SK-N-MC (cell line): ENCODE data around the gene PRR18.

Source experiments
- DNase-seq: peaks from one replicate; pipeline ENCODE4 v3.0.0-alpha.2; 2011; ENCODE audit warnings: low read depth, low spot score
- H3K27ac ChIP-seq: fragments of 200-600 bp; sonication (generic); 2 replicates; pipeline ENCODE4 v1.5.1; 2016; ENCODE audit warnings: mixed run types
- H3K36me3 ChIP-seq: fragments of 200-600 bp; sonication (generic); 2 replicates; pipeline ENCODE4 v1.6.1; 2017; ENCODE audit warnings: antibody characterized with exemption, low read length, mixed read lengths; ENCODE audit not compliant: insufficient read depth
- H3K4me3 ChIP-seq: fragments of 200-600 bp; sonication (generic); 2 replicates; pipeline ENCODE4 v1.5.1; 2016
- H3K9ac ChIP-seq: fragments of 200-600 bp; sonication (generic); 2 replicates; pipeline ENCODE4 v1.8.0; 2017; ENCODE audit warnings: mixed run types, mixed read lengths; ENCODE audit not compliant: insufficient read length
- H3K9me3 ChIP-seq: fragments of 200-600 bp; sonication (generic); 2 replicates; pipeline ENCODE4 v1.6.1; 2017; ENCODE audit warnings: low read depth, mild to moderate bottlenecking, antibody characterized with exemption, low read length, moderate library complexity, mixed read lengths
- EZH2 ChIP-seq: fragments of 200-600 bp; sonication (generic); IDR thresholded peaks from one replicate; pipeline ENCODE4 v1.6.1; 2017; ENCODE audit warnings: antibody characterized with exemption
- FOXP2 ChIP-seq: optimal IDR thresholded peaks from 2 replicates; pipeline ENCODE3; 2011; ENCODE audit warnings: mild to moderate bottlenecking, moderate library complexity; ENCODE audit not compliant: insufficient read depth; ENCODE audit errors: extremely low read length, control extremely low read depth
- POLR2AphosphoS5 ChIP-seq: IDR thresholded peaks from 2 replicates; pipeline ENCODE4 v1.6.1; 2012; ENCODE audit warnings: mild to moderate bottlenecking, low read depth, low read length, borderline replicate concordance

Gene PRR18

DNA sequence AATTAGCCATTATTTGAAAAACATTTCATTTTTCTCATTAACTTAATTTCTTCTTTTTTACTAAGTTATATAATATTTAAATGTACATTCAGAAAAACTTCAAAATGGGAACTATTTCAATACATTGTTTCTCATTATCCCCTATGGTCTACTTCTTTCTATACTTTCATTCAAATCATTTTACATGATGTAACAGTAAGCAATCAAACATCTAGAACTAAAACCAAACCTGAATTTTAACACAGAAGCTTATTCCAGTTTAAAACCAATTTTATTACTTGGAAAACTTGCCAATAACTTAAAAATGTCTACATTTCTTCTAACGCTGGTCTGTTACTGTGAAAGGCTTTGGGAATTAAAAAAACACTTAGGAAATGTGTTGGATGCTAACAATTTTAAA lies 4.6 kb upstream of the PRR18 start:
- Histone ChIP-seq H3K9ac (peak overlapping the region; percentile 47), H3K4me3 (no peak overlapping the region; the same call in 1 of the 2 replicates), H3K27ac (peak overlapping the region; percentile 73; the same call in 1 of the 2 replicates), H3K9me3 (no peaks in the 10 kb centered on the region), H3K36me3 (no peaks in the 10 kb centered on the region)
- DNase-seq = no peak
- no peak for TF ChIP-seq FOXP2
- no peak for TF ChIP-seq EZH2
- TF ChIP-seq POLR2AphosphoS5 = no peak

DNA sequence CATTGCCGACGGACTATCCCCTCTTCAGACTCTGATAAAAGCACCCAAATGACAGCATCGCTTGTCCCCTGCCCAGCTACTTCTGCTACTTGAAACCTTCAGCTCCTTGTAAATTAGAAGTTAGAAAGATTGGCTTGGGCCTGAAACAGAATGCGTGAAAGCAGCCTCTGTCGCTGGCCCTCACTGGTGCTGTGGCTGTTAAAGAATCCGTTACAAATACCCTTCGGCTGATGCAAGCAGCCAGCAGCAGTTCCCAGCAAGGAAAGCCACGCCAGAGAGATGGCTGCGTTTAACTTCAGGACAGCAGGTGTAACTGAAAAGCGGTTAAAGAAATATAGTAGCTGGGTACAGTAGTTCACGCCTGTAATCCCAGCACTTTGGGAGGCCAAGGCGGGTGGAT lies 2.4 kb upstream of the PRR18 start:
- Histone ChIP-seq H3K27ac (no peak overlapping the region), H3K36me3 (no peaks in the 10 kb centered on the region), H3K9me3 (no peaks in the 10 kb centered on the region), H3K9ac (no peak overlapping the region), H3K4me3 (no peak overlapping the region)
- no peak for DNase-seq
- TF ChIP-seq EZH2 (no peak), FOXP2 (no peak), POLR2AphosphoS5 (no peak)

DNA sequence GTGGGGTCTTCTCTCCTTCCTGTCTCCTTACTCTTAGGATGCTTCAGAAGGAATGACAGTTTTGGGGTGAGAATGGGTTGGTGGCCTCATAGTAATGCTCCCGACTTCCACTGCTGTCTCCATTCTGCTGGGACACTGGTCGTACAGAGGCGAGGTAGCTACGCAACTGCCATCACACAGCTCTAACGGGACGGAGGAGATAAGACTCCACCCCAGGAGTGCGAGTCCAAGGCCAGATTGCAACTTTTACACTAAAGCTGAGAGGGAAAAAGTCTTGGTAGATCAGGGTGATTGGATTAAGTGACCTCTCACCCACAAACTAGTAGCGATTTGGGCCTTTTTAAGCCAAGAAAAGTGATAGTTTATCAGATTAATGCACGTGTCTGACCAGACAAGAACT lies 1.8 kb upstream of the PRR18 start:
- TF ChIP-seq POLR2AphosphoS5 (no peak), FOXP2 (no peak), EZH2 (no peak)
- no peak for DNase-seq
- Histone ChIP-seq H3K9me3 (no peaks in the 10 kb centered on the region), H3K4me3 (no peak overlapping the region), H3K36me3 (no peaks in the 10 kb centered on the region), H3K9ac (no peak overlapping the region), H3K27ac (no peak overlapping the region)

DNA sequence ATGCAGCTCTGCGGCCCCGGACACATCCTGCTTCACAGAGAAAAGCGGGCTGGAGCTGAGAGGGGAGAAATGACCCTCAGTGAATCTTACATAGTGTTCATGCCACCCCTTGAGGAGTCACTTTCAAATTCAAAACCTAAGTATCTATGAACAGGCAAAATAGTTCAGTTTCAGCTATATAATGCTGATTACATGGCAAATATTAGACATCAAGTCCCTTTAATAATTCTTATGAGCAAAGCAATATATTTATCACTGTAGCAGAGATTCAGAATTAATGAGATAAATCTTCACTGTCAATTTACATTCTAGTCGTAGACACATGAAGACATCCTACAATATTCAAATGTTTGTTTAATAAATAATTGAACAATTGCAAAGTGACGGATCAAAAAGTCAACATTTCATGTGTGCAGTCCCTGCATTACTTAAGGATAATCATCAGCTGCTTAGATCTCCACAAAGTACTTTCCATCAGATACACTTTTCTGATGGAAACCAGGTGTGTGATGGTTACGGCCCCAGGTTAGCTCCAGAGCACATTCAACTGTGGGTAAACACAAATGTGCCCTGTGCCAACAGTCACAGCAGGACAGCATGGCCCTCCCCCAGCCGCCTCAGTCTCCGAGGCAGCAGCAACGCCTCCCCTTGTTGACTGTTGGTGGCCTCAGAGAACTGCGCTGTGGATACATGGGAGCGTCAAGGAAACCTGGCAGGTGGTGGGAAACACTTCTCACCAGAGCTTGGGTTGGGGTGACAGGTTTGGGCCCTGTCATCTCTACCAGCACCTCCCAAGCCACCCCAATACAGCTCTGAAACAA lies 787 bp upstream of the PRR18 start:
- H3K27ac ChIP-seq = no peak overlapping the region
- no peak overlapping the region for H3K4me3 ChIP-seq
- no peaks in the 10 kb centered on the region for H3K9me3 ChIP-seq
- H3K9ac ChIP-seq = no peak overlapping the region
- DNase-seq = no peak
- TF ChIP-seq EZH2 = no peak
- no peak for TF ChIP-seq POLR2AphosphoS5
- TF ChIP-seq FOXP2 = no peak
- H3K36me3 ChIP-seq = no peaks in the 10 kb centered on the region

DNA sequence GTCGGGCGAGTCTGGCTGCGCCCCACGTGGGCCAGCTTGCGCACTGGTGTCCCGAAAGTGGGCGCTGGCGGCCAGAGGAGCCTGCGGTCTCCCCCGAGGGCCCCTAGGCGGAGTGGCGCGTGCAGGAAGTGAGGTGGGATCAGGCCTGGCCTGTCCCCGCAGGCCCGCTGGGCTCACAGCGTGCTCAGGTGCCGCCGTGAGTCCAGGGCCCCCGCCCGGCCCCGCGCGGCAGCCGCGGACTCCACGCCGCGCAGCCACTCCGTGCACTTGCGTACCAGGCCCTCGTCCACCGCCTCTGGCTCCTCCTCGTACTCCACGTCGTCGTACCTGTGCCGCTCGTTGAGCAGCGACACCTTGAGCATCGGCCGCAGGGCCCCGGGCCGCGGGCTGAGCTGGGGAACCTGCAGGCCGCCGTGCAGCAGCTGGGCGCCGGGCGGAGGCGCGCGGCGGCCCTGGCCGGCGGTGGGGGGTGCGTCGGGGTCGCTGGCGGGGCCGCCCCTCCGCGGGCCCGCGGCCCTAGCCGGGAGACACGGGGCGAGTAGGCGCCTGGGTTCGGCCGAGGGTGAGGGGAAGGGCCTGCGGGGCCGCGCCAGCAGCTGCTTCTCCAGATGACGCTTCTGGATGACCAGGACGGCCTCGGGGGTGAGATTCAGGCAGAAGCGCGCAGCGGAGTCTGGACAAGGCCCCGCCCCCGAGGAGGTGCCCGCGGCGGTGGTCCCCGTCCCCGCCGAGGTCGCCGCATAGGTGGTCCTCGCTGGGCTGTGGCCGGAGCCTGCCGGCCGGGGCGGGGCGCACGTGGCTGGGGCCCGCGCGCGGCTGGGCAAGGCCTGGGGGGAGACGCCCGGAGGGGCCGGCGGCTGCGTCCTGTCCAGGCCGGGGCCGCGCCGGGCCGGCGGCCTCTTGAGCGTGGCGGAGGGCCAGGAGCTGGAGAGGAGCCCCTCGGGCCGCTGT lies 835 bp downstream of the PRR18 start:
- Histone ChIP-seq H3K9ac (no peak overlapping the region), H3K27ac (no peak overlapping the region), H3K4me3 (no peak overlapping the region), H3K36me3 (no peaks in the 10 kb centered on the region), H3K9me3 (no peaks in the 10 kb centered on the region)
- DNase-seq = no peak
- TF ChIP-seq EZH2 (no peak), POLR2AphosphoS5 (no peak), FOXP2 (no peak)

DNA sequence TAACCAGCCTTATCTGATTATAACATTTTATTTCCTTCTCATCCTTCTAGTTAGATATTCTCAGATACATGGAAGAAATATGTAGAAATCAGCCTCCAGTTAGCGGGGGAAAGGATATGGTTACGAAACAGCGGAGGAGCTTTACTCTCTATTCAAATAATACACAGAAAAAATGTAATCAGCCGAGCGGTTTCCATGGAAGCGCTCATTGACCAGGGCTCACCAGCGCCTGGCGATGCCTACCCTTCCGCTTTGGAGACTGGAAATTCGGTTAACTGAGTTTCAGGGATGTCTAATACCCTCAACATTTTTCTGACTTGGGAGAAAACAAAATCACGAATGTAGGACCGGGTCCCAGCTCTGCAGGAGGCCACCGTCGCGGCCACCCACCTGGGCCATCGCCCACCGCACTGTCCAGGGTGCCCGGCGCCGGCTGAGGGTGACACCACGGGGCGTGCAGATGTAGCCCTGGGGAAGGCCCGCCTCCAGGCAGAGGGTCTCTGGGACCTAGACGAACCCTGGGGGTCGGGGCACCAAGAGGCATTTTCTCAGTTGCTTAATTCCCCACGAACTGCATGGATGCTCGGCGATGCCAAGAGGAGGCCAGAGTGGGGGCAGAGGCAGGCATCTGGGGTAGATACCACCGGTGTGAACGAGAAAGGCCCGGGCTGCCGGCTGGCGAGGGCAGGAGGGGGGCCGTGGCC lies 1.7 kb downstream of the PRR18 start:
- no peak for TF ChIP-seq POLR2AphosphoS5
- TF ChIP-seq FOXP2 = no peak
- no peak for TF ChIP-seq EZH2
- H3K36me3 ChIP-seq = no peaks in the 10 kb centered on the region
- no peaks in the 10 kb centered on the region for H3K9me3 ChIP-seq
- no peak for DNase-seq
- no peak overlapping the region for H3K27ac ChIP-seq
- H3K4me3 ChIP-seq = no peak overlapping the region
- H3K9ac ChIP-seq = no peak overlapping the region

DNA sequence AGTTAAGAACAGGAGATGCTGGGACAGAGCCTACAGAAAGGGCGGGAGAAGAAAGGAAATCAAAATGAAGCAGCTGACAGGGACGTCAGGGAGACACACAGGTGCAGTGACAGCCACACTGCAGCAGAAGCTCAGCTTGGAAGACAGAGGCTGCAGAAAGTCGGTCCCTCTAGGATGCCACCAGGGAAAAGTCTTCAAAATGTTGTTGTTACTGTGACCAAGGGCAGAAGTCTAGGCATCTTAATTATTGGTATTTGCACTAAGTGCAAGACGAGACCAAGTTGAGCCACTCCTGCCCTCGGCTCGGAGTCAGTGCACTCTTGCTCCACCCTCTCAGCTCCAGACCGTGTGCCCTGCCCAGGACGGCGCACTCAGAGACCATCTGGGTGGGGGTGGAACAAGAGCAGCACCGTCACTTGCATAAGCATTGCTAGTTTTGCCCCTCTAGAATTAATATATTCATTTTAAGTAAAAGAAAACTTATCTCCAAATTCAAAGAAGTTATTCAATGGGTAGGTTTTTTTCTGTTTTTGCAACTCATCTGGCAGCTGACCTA lies 2.6 kb downstream of the PRR18 start:
- H3K4me3 ChIP-seq = no peak overlapping the region
- TF ChIP-seq EZH2 (no peak), FOXP2 (no peak), POLR2AphosphoS5 (no peak)
- DNase-seq = no peak
- no peak overlapping the region for H3K27ac ChIP-seq
- no peak overlapping the region for H3K9ac ChIP-seq
- H3K36me3 ChIP-seq = no peaks in the 10 kb centered on the region
- H3K9me3 ChIP-seq = no peaks in the 10 kb centered on the region

DNA sequence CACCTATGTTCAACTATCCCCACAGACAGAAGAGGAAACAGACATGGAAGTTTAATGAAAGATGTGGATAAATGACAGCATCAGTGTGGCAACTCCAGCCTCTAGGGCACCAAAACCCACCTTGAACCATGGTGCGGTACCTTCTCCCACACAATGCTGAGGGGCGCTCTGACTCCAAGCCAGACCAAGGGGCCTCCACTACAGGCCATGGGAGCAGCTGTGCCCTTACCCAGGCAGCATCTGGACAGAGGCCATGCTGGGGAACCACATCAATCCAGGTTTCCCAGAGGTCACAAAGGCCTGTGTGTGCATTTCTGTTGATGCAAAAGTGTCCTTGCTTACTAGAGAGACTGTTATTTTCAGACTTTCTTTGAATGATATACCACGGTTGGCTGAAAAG lies 4.1 kb downstream of the PRR18 start:
- no peak for DNase-seq
- Histone ChIP-seq H3K27ac (no peak overlapping the region), H3K4me3 (no peak overlapping the region), H3K36me3 (no peaks in the 10 kb centered on the region), H3K9ac (no peak overlapping the region), H3K9me3 (no peaks in the 10 kb centered on the region)
- TF ChIP-seq POLR2AphosphoS5 (no peak), EZH2 (no peak), FOXP2 (no peak)
